GM21825 (cell line): ENCODE results near the gene ZDHHC9.

Source experiments
- ATAC-seq: cut with Tn5 transposase; IDR thresholded peaks from one replicate; pipeline ENCODE4 v1.9.1; 2021; ENCODE audit warnings: mild to moderate bottlenecking, moderate library complexity; ENCODE audit not compliant: unreplicated experiment

Gene ZDHHC9

DNA sequence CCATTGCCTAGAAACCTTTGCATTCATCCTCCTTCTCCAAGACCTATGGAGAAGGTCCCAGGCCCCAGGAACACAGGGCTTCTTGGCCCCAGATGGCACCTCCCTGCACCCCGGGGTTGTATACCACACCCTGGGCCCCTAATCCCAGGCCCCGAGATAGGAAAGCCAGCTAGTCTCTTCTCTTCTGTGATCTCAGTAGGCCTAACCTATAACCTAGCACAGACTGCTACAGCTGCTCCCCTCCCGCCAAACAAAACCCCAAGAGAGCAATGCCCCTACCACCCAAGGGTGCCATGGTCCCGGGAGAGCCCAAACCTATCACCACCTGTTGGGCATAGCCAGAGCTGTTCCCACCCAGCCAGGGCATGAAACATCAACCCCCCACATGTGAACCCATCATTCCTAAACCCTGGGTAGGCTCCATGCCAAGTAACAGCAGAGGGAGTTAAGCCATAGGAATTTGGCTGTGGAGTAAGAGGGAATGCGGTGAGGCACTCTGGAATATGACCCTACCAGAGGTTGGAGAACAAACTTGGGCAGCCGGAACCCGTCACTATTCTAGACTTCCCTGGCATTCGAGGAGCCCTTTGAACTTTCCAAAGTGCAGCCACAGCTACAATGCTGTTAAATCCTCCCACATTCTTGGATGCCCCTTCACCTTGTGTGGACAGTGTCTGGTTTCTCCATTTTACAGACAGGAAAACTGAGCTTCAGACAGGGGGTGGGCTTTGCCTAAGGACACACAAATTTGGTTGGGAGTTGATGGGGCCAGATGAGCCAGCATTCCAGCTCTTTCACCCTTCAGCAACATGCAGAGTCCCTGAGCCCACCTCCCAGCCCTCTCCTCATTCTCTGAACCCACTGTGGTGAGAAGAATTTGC, 74.9 kb downstream of the ZDHHC9 start:
- no peak for ATAC-seq

DNA sequence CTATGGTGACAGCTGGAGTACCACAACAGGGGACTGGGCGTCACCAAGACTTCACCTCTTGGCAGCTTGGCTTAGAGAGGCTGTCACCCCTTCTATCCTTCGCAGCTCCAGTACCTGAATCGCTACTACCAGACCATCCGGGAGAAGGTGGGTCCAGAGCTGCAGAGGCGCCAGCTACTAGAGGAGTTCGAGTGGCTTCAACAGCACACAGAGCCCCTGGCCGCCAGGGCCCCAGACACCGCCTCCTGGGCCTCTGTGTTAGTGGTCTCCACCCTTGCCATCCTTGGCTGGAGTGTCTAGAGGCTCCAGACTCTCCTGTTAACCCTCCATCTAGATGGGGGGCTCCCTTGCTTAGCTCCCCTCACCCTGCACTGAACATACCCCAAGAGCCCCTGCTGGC, 75.5 kb downstream of the ZDHHC9 start:
- ATAC-seq: no peak

DNA sequence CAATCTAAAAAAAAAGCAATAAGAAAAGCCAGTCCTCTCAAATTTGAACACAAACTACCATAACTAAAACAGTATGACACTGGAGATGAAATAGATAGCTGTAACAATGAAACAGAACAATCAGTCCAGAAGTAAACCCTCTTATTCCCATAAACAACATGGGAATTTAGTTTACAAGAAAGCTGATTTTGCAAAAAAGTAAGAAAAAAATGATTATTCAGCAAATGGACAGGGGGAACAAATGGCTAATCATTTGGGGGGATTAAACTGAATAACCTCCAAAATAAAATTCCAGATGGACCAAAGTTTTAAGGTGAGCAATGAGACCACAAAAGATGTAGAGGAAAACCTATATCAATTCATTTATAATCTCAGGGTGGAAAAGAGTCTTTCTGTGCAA, 80.0 kb downstream of the ZDHHC9 start:
- ATAC-seq: no peak

DNA sequence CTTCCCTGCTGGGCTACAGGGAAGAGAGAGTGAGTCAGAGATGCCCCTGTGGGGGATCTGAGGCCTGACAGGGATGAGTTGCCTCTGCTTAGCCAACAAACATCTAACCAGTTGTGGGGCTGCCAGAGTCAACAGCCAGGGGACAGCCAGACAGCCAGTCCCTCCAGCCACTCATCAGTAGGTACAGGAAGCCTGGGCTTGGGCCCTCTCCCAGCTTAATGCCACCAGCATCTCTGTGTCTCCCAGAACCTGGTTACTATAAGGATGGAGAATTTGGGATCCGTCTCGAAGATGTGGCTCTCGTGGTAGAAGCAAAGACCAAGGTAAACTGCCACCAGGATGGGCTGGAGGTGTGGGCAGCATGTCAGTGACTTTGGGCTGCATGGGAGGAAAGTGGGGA, 81.2 kb downstream of the ZDHHC9 start:
- ATAC-seq: no peak

DNA sequence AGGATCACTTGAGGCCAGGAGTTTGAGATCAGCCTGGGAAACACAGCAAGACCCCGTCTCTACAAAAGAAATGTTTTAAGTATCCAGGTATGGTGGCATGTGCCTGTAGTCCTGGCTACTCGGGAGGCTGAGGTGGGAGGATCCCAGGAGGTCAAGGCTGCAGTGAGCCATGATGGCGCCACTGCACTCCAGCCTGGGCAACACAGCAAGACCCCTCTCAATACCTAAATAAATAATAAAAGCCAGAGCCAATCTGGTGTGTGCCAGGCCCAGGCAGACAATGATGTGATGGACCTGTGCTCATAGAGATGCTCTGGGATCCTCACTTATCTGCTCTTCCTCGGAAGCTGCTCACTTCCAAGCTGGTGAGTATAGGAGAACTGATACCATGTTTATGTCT, 82.1 kb downstream of the ZDHHC9 start:
- ATAC-seq: no peak

DNA sequence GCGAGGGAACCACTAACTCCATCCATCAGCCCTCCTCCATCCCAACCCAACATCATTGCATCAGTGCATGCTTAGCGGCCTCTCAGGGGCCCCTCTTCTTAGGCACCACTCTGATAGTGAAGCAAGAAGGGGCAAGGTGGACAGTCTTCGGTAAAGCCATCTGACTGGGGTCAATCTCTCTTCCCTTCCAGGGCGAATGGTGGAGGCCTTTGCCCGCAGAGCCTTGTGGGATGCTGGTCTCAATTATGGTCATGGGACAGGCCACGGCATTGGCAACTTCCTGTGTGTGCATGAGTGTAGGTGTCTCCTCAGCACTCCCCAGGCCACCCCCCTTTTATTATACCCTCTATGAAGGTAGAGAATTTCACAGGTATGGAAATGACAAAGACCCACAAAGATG, 82.7 kb downstream of the ZDHHC9 start:
- no peak for ATAC-seq

DNA sequence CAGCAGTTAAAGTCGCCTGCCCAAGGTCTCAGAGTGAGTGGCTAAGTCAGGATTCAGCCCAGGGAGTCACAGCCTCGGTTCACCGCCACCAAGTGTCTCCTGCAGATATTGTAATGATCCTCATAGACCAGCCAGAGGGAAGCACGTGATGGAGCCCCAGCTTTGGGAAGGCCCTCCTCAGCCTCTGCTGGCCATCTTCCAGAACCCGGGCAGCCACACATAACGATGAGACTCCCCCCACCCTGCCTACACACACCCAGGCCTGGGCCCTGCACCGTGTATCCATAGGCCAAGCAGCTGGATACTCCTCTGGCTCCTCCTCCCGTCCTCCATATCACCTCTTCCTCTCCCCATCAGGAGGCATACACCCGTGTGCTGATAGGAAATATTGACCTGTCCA, 83.5 kb downstream of the ZDHHC9 start:
- ATAC-seq: no peak

DNA sequence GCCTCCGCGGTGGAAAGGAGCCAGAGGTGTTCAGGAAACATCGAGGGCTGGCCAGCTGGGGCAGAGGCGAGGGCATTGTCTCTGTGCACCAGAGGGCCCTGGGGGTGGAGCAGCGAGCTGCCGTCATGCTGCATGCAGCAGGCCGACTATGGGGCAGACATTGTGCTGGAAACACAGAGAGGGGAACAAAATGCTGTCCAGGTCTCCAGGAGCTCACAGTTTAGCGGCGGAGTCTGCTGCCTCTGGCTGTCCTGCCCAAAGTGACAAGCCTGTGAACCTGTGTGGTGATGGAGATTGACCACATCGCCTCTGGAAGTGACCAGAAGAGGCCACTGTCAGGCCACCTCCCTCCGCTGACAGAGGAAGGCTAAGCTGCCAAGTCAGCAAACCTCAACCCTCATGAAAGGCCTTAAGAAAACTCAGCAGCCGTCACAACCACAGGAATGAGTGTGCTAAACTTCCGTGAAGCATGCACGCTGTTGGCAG, 84.1 kb downstream of the ZDHHC9 start:
- peak; percentile 47 for ATAC-seq

DNA sequence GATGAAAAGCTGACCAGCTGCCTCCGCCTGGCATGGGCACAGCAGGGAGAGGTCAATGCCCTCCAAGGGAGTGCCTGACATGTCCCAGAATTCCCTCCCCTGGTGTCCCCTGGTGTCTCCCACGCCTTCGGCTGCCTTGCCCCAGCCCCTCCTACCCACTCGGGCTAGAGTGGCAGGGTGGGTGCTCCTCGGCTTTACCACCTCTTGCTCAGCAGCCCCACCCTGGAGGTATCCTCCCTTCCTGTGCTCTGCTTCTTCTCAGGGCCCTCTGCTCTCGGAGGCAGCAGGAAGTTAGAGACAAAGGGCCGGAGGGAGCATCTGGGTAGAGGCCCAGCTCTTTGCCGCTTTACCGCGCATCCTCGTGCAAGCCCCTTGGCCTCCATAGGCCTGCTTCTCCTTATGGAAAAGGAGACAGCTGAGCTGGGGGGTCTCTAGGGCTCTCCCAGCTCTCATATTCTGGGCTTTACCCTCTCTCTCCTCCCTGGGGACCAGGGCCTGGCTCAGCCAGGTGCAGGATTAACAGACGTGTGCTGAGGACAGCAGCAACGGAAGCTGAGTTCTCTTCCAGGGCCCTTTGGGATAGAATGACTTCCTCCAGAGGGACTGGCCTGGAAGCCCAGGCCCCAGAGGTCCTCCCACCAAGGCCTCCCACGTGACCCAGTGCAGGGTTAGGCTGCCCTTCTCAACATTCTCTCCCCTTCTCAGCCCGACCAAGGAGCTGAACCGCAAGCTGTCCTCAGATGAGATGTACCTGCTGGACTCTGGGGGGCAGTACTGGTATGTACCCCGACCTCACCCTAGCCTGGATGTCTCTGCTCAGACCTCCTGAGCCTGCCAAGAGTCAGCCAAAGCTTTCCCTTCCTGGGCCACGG, 87.7 kb downstream of the ZDHHC9 start:
- no peak for ATAC-seq

DNA sequence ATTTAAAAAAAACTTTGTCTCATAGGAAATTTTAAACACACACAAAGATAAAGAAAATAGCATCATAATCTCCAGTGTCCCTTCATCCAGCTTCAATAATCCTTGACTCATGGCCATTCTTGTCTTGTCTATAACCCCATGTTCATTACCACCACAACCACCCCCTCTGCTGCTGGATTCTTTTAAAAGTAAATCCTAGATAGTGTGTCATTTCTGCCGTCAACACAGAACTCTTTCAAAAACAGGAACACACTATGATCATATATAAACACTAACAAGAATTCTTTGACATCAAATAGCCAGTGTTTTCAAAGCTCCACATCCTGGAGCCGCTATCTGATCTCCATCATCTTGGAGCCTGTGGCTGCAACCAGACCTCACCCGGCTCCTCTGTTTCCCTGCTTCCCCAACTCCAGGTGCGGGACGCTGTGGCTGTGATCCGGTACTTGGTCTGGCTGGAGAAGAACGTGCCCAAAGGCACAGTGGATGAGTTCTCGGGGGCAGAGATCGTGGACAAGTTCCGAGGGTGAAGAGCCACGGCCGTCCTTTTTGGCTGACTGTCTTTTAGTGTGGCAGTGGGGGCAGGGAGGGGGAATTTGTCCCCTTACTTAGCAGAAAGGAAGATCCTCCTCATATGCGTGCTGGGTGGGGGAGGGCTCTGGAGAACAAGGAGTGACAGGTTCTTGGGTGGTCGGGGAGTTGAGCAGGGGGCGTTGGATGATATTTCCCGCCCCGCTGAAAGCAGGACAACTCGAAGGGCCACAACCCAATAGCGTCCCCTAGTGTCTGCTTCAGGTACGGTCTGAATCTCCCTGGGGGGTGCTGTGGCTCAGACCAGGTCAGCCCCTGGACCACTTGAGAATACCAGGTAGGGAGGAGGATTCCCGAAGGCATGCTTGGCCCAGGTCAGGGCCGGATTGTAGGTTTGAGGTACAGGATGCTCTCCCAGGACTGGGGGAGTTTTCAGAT, 89.3 kb downstream of the ZDHHC9 start:
- no peak for ATAC-seq
